ENCODE data around the gene PRSS50.

Gene PRSS50

DNA sequence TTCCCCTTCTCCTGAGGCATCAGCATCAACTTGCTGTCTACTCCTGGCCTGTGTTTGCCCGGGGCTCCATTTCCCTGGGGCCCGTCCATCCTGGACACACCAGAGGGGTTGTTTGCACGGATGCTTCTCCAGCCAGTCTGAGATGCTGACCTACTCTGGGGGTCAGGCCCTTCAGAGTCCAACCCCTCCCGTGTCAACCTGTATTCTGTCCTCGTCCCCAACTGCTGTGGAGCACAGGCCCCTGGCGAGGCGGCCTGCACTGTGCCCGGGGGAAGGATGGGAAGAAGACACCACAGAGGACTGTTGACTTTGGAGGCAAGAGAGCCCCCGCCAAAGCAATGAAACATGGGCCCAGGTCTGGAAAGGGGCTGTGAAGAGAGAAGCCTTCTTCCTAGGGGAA, 50.0 kb downstream of the PRSS50 start:
- no peak for DNase-seq

DNA sequence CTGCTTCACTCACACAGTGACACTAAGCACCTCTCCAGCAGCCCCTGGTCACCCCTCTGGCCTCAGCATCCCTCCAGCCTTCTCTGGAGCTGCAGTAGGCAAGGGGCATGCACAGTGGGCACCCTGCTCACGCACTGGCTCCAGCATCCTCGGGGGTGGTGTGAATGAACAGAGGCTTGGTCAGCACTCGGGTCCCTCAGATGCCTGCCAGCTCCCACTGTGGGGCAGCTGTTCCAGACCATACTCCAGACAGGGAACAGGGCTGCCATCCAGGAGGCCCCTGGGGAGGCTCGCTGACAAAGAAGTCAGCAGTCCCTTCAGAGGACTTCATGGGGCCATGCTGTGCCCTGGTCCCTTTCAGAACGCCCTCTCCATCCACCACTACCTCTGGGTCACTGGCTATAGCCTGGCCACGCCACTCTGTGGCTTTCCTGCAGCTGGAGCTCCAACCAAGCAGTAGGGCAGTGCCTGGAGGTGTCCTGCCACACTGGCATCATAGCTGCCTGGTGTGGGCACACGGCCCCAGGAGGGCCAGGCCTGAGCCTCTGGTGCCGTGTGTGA, 50.5 kb downstream of the PRSS50 start:
- no peak for DNase-seq

DNA sequence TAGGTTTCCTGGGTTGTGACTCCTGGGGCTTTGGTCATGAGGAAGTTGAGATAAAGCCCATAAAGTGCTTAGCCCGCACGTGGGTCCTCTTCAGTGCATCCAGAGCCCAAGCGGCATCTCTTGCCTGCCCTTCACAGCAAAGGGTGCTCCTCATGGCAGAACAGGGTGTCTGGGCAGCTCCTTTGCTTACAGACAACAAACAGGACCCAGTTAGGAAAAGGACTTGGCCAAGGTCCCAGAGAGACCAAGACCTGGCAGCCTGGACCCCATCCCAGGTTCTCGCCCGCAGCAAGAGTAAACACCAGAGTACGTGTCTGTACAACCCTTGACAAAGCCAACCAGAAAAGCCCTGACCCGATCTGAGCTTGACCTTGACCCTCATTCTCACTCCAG, 51.2 kb downstream of the PRSS50 start:
- DNase-seq: no peak

- no peak for DNase-seq
Measured at GRCh38 chr3:46665763-46666452, 51.8 kb downstream of the PRSS50 start.

DNA sequence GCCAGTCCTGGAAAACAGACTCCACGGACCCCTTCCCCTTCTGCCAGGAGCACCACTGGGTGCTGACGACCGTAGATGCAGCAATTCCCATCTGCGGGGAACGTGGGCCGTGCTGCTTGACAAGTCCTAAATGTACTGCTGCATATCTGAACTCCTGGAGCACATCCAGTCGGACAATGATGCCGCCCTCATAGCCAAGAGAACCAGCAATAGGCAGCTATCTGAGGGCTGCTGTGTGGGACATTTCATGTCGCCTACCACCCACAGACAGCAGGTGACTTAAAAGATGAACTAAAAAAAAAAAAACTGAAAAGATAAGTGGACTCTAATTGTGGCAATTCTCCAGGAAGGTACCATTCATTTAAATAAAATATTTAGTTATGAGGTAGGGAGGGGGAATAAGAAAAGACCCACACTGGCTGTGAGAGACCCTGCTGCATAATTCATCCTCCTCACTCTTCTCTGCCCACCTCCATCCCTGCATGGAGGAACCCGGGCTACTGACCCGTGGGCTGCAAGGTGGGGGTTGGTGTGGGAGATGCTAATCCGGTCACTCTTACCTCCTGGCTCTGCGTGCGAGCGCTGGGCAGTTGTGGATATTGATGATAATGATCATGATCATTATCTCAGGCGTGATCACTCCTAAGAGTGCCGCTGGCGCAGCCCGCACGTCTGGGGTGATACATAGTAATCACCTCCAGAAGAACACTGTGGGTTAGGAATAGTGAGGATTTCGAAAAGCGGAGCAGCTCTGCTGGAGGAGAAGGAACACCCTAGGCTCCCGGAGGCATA, 52.5 kb downstream of the PRSS50 start:
- DNase-seq: no peak

- no peak for DNase-seq
Measured at GRCh38 chr3:46664188-46664970, 53.3 kb downstream of the PRSS50 start.

DNA sequence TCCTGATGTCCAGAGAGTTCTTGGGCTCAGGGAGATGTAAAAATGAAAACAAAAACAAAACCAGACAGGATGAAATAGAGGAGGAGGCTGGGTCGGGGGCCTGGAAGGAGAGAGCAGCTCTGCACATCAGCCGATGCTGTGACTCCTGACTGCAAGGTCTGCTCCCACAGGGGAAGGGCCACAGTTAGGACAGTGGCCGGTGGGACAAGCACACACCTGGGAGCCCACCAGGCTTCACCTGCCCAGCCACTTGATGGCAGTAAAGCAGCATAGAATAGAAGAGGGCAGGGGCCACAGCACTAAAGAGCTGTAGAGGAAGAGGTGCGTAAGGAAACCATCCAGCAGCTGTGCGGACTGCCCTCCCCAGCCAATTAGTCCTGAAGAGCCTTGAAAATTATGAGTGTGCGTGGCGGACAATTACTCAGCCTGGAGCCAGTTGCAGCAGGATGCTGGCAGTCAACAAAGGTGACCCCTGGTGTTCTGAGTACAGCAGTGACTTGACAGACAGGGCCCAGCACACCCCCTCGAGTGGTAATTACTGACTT, 54.0 kb downstream of the PRSS50 start:
- no peak for DNase-seq

DNA sequence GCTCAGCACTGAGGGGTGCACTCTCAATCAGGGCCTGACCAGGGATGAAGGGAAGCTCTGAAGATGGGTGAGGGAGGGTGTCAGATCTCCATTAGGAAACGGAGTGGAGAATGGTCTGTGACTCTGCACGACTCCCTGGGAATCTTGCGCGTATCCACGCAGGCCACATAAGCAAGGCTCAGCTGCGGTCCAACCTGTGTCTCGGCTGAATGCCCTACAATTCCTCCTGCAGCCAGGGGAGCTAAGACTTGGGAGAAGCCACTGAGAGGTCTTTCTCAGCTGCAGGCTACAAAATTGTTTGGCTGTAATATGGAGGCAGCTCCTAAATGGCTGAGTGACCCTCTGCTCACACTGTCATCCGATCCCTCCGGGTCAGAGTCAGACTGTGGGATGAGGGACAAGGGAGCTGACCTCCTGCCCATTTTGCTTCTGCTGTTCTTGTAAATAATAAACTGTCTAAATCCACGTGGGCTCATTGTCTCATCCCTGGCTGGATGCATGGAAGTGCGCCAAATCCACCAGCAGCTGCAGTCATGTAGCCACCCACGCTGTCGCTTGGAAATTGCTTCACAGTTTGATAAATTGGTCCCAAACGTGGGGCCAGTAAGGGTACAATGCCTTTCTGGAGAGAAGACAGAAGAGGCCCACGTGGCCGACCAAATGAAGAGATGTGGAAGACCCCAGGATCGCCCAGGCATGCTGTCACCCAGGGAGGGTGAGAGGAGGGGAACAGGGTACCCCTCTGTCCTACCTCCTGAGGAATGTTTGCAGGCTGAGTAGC, 54.7 kb downstream of the PRSS50 start:
- DNase-seq: no peak
